NCI-H1930 (cell line): ENCODE measurements around the gene POPDC3.
A peak's percentile ranks its signal among the peaks of the same experiment; 100 is the strongest.

Experiments
- DNase-seq, 2 experiments: peaks; one replicate each; lab custom pipeline; 2025; lab: John Stamatoyannopoulos, UW

Gene POPDC3

GRCh38 chr6:105151644-105152043 lies 28.2 kb downstream of the POPDC3 start:
- no peak for DNase-seq

GRCh38 chr6:105138141-105138540 lies 41.7 kb downstream of the POPDC3 start:
- DNase-seq = no peak

GRCh38 chr6:105137388-105137787 lies 42.4 kb downstream of the POPDC3 start:
- DNase-seq = no peak

GRCh38 chr6:105136431-105137350 lies 43.1 kb downstream of the POPDC3 start:
- DNase-seq = peak; percentile 57 to 58

- DNase-seq = no peak
These were observed 43.8 kb downstream of the POPDC3 start for GRCh38 chr6:105135907-105136430.

- peak in 1 of 2 experiments; percentile 10 for DNase-seq
These were observed 44.8 kb downstream of the POPDC3 start for GRCh38 chr6:105135056-105135455.

- no peak for DNase-seq
These were observed 57.1 kb downstream of the POPDC3 start for GRCh38 chr6:105122717-105123116.

- no peak for DNase-seq
These were observed 57.8 kb downstream of the POPDC3 start for GRCh38 chr6:105121981-105122380.

- no peak for DNase-seq
These were observed 59.2 kb downstream of the POPDC3 start for GRCh38 chr6:105120570-105120969.

GRCh38 chr6:105116150-105116549 lies 63.7 kb downstream of the POPDC3 start:
- DNase-seq = no peak

- no peak for DNase-seq
These were observed 66.4 kb downstream of the POPDC3 start for GRCh38 chr6:105113422-105113821.

- no peak for DNase-seq
These were observed 67.2 kb downstream of the POPDC3 start for GRCh38 chr6:105112577-105112976.

GRCh38 chr6:105111871-105112270 lies 67.9 kb downstream of the POPDC3 start:
- no peak for DNase-seq

- DNase-seq = no peak
These were observed 68.7 kb downstream of the POPDC3 start for GRCh38 chr6:105111105-105111504.

GRCh38 chr6:105109955-105110895 lies 69.6 kb downstream of the POPDC3 start:
- DNase-seq = no peak

GRCh38 chr6:105108631-105109262 lies 71.1 kb downstream of the POPDC3 start:
- no peak for DNase-seq
